HT-29 (cell line): Measurements from ENCODE around the gene IL1RAPL2. TPM values are rescaled to one million over a fixed set of nuclear protein-coding genes. Genes with fewer than 3 reads are reported as not detected.
"Not testable (repeated sequence)": the region's sequence is repeated elsewhere in the genome, so short reads cannot be mapped to it uniquely, and the experiment has no call there.

Experiments
- DNase-seq: peaks from one replicate; pipeline ENCODE4 v3.0.0-alpha.2; 2015; ENCODE audit warnings: low spot score
- total RNA-seq: library from RNA; depleted of rRNA; stranded (reverse); fragments of >200 nt; shearing (Covaris generic); gene quantifications from 2 replicates; pipeline ENCODE4 v1.2.3, GENCODE V29; 2014

IL1RAPL2 gene
- total RNA-seq, 1 experiment from 2014 or later = not detected

- DNase-seq = no peak
Measured at GRCh38 chrX:105167233-105167632, 601.2 kb downstream of the IL1RAPL2 start.

GRCh38 chrX:105168577-105168976 lies 602.6 kb downstream of the IL1RAPL2 start:
- DNase-seq = no peak

GRCh38 chrX:105173071-105173470 lies 607.1 kb downstream of the IL1RAPL2 start:
- DNase-seq = no peak

GRCh38 chrX:105179644-105180043 lies 613.6 kb downstream of the IL1RAPL2 start:
- no peak for DNase-seq

GRCh38 chrX:105189093-105189492 lies 623.1 kb downstream of the IL1RAPL2 start:
- DNase-seq = no peak

GRCh38 chrX:105190252-105190853 lies 624.4 kb downstream of the IL1RAPL2 start:
- DNase-seq = peak; percentile 77

- DNase-seq = peak; percentile 38
Measured at GRCh38 chrX:105191878-105192277, 625.9 kb downstream of the IL1RAPL2 start.

GRCh38 chrX:105209406-105209805 lies 643.4 kb downstream of the IL1RAPL2 start:
- no peak for DNase-seq

GRCh38 chrX:105210258-105210657 lies 644.3 kb downstream of the IL1RAPL2 start:
- DNase-seq = no peak

- no peak for DNase-seq
Measured at GRCh38 chrX:105211066-105211575, 645.1 kb downstream of the IL1RAPL2 start.

GRCh38 chrX:105219454-105220401 lies 653.7 kb downstream of the IL1RAPL2 start:
- DNase-seq = no peak

GRCh38 chrX:105220636-105221035 lies 654.6 kb downstream of the IL1RAPL2 start, which contains the start of gene TEX13A:
TSS of gene TEX13A (minus strand) at chrX:105220694. CDS start at chrX:105220397, 297 bp downstream.
- no peak for DNase-seq

- DNase-seq = no peak
Measured at GRCh38 chrX:105221374-105221773, 655.4 kb downstream of the IL1RAPL2 start.

- no peak for DNase-seq
Measured at GRCh38 chrX:105226499-105226898, 660.5 kb downstream of the IL1RAPL2 start.

- no peak for DNase-seq
Measured at GRCh38 chrX:105228602-105229001, 662.6 kb downstream of the IL1RAPL2 start.

- DNase-seq = no peak
Measured at GRCh38 chrX:105229146-105229545, 663.1 kb downstream of the IL1RAPL2 start.

GRCh38 chrX:105237407-105237806 lies 671.4 kb downstream of the IL1RAPL2 start:
- not testable (repeated sequence) for DNase-seq

GRCh38 chrX:105241056-105241455 lies 675.1 kb downstream of the IL1RAPL2 start:
- no peak for DNase-seq

- DNase-seq = no peak
Measured at GRCh38 chrX:105260291-105261043, 694.5 kb downstream of the IL1RAPL2 start.

- DNase-seq = no peak
Measured at GRCh38 chrX:105263171-105263570, 697.2 kb downstream of the IL1RAPL2 start.

- DNase-seq = no peak
Measured at GRCh38 chrX:105263801-105264200, 697.8 kb downstream of the IL1RAPL2 start.

GRCh38 chrX:105265093-105265492 lies 699.1 kb downstream of the IL1RAPL2 start:
- no peak for DNase-seq
